GM12892 (cell line): ENCODE data around the gene AKAP13.

ENCODE experiments used
- POLR2A ChIP-seq: IDR thresholded peaks from 2 replicates; pipeline ENCODE4 v1.6.1; 2011; ENCODE audit warnings: low read depth, low read length, control low read depth
- POLR2AphosphoS5 ChIP-seq: IDR thresholded peaks from 2 replicates; pipeline ENCODE4 v1.6.1; 2011; ENCODE audit warnings: low read depth, low read length, control low read depth

- no peak for TF ChIP-seq POLR2A
- TF ChIP-seq POLR2AphosphoS5: no peak
These were observed 390.0 kb downstream of the AKAP13 start for GRCh38 chr15:85770096-85771041.
